ENCODE measurements around the gene TXNDC2.

Gene TXNDC2

GRCh38 chr18:9931678-9932077 is 45.9 kb downstream of the TXNDC2 start:
- no peak for DNase-seq (ENCODE audit: low read depth in 2 of 2)

GRCh38 chr18:9933865-9934264 is 48.1 kb downstream of the TXNDC2 start:
- no peak for DNase-seq (ENCODE audit: low read depth in 2 of 2)

- no peak for DNase-seq (ENCODE audit: low read depth in 2 of 2)
Measured at GRCh38 chr18:9934274-9934673, 48.5 kb downstream of the TXNDC2 start.
